ENCODE data around the gene TTI1. TPM values are rescaled to one million over a fixed set of nuclear protein-coding genes. Genes with fewer than 3 reads are reported as not detected.

Gene TTI1
- total and polyA plus RNA-seq, 9 of the 15 experiments (the other 6 are each of a cell fraction or from before 2014, with no cell fraction given): 9.8 to 55.1 (median 39.4) TPM

GRCh38 chr20:38024496-38024895, 8.8 kb downstream of the TTI1 start:
- Histone ChIP-seq H3K27me3 (ENCODE audit: control insufficient read depth in 2 of 2, insufficient read depth in 2 of 2, low read length in 2 of 2) (no peaks in the 10 kb centered on the region), H3K4me3 (no peak overlapping the region), H2AFZ (ENCODE audit: low read depth, low read length) (no peak overlapping the region), H3K79me2 (ENCODE audit: control insufficient read depth, insufficient read depth, low read length) (peaks cover 97% of the 10 kb centered on the region), H3K9me1 (ENCODE audit: control insufficient read depth, insufficient read depth, low read length) (no peaks in the 10 kb centered on the region), H4K20me1 (replicated peaks; ENCODE audit: control insufficient read depth, insufficient read depth, low read length) (no peaks in the 10 kb centered on the region; the same call in 1 of the 2 replicates), H3K9me3 (replicated peaks; ENCODE audit: control insufficient read depth, insufficient read depth, low read depth, low read length) (no peaks in the 10 kb centered on the region), H3K27ac (ENCODE audit: extremely low read depth, low read depth, low read length) (no peak overlapping the region), H3K9ac (ENCODE audit: insufficient read depth in 1 of 2, low read depth in 2 of 2, low read length in 2 of 2) (peak overlapping the region in 1 of 2 experiments; percentile 14; a peak in 1 of 4 replicates), H3K36me3 (ENCODE audit: control insufficient read depth, insufficient read depth, low read length) (peaks cover 64% of the 10 kb centered on the region), H3K4me1 (replicated peaks in 1 of 2; ENCODE audit: control insufficient read depth in 2 of 2, insufficient read depth in 2 of 2, low read length in 2 of 2) (peaks cover 0 to 1% of the 10 kb centered on the region in 2 experiments; a peak in 2 of 5 replicates), H3K4me2 (ENCODE audit: insufficient read depth, low read length) (no peak overlapping the region)
- FAIRE-seq (no peak), ATAC-seq (no peak), DNase-seq (ENCODE audit: extremely low read depth in 1 of 4, low spot score in 3 of 4) (no peak)
- in situ Hi-C loops (cut with MboI) (no loop called here), intact Hi-C loops (cut with micrococcal nuclease) (no loop called here)
- no peak for TF ChIP-seq ZNF668 (CRISPR knock-in tag; IDR thresholded peaks at IDR 0.05)
- TF ChIP-seq SMARCE1 (IDR thresholded peaks at IDR 0.05): no peak
- TF ChIP-seq SIRT6 (IDR thresholded peaks at IDR 0.05; ENCODE audit: low read depth, low read length): no peak
- no peak for TF ChIP-seq ID3 (CRISPR knock-in tag; IDR thresholded peaks at IDR 0.05)
- no peak for TF ChIP-seq ID3 (tag; IDR thresholded peaks at IDR 0.05)
- TF ChIP-seq DACH1 (IDR thresholded peaks at IDR 0.05; ENCODE audit: partially characterized antibody): no peak
- no peak for TF ChIP-seq BDP1 (IDR thresholded peaks at IDR 0.05; ENCODE audit: insufficient read depth, insufficient read length)
- TF ChIP-seq ZHX1 (conservative IDR thresholded peaks at IDR 0.05; ENCODE audit: low read length): no peak
- TF ChIP-seq CHCHD3 (CRISPR knock-in tag; IDR thresholded peaks at IDR 0.05): no peak
- TF ChIP-seq, protein P1, sequence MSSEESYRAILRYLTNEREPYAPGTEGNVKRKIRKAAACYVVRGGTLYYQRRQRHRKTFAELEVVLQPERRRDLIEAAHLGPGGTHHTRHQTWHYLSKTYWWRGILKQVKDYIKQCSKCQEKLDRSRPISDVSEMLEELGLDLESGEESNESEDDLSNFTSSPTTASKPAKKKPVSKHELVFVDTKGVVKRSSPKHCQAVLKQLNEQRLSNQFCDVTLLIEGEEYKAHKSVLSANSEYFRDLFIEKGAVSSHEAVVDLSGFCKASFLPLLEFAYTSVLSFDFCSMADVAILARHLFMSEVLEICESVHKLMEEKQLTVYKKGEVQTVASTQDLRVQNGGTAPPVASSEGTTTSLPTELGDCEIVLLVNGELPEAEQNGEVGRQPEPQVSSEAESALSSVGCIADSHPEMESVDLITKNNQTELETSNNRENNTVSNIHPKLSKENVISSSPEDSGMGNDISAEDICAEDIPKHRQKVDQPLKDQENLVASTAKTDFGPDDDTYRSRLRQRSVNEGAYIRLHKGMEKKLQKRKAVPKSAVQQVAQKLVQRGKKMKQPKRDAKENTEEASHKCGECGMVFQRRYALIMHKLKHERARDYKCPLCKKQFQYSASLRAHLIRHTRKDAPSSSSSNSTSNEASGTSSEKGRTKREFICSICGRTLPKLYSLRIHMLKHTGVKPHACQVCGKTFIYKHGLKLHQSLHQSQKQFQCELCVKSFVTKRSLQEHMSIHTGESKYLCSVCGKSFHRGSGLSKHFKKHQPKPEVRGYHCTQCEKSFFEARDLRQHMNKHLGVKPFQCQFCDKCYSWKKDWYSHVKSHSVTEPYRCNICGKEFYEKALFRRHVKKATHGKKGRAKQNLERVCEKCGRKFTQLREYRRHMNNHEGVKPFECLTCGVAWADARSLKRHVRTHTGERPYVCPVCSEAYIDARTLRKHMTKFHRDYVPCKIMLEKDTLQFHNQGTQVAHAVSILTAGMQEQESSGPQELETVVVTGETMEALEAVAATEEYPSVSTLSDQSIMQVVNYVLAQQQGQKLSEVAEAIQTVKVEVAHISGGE (CRISPR knock-in tag; IDR thresholded peaks at IDR 0.05): no peak
- TF ChIP-seq HNRNPK (IDR thresholded peaks at IDR 0.05; ENCODE audit: low read depth, low read length, poor library complexity, severe bottlenecking): no peak
- no peak for TF ChIP-seq ZNF143 (CRISPR knock-in tag; IDR thresholded peaks at IDR 0.05)
- CTCF ChIA-PET (ENCODE audit: low intra/inter-chr PET ratio): no interaction called here
- BruUV-seq (replicated peaks): no TSS peak
- 83% methylated on average over 5 of the region's 5 CpGs for WGBS (ENCODE audit: insufficient coverage, low coverage, missing lambda C conversion rate)
- POLR2A ChIA-PET: no interaction called here
